K562 (cell line): ENCODE measurements around the gene SOWAHD. TPM values are rescaled to one million over a fixed set of nuclear protein-coding genes. Genes with fewer than 3 reads are reported as not detected.

Experiments
- ATAC-seq: fragments of 200-7000 bp; cut with Tn5 transposase; 3 replicates; pipeline ENCODE4 v1.9.1; 2020; ENCODE audit warnings: moderate library complexity
- BruUV-seq: library from RNA; stranded (reverse); fragments of 400-500 nt; replicated peaks from 2 replicates; lab custom pipeline; 2021; lab: Mats Ljungman, UMichigan
- CTCF ChIA-PET: fragments of 300-600 bp; formaldehyde crosslinking; extraction: SDS; loops from one replicate; lab custom pipeline; 2021; ENCODE audit warnings: low intra/inter-chr PET ratio; lab: Yijun Ruan, JAX
- POLR2A ChIA-PET: fragments of 300-600, 350-650 bp; sonication (Branson Sonifier 250); formaldehyde crosslinking; extraction: SDS; loops from one replicate; lab custom pipeline; 2021; ENCODE audit warnings: antibody characterized with exemption, inconsistent platforms; lab: Yijun Ruan, JAX
- DNase-seq, 4 experiments: peaks; one replicate each; pipeline versions ENCODE4 v3.0.0 to v3.0.0-alpha.2; 2011 to 2018; ENCODE audit warnings: low spot score in 3 of 4, mixed read lengths in 3 of 4; ENCODE audit errors: extremely low read depth in 1 of 4
- FAIRE-seq: peaks from 2 replicates; lab custom pipeline; 2011; peaks lifted over from hg19 to GRCh38; lab: Jason Lieb, UNC
- H2AFZ ChIP-seq: 2 replicates; pipeline ENCODE4 v1.6.0; 2011; ENCODE audit warnings: low read depth, low read length, control low read depth, inconsistent platforms
- H3K27ac ChIP-seq: fragments of 200-600 bp; 3 replicates; pipeline ENCODE4 v1.8.0; 2011; ENCODE audit warnings: low read depth, mild to moderate bottlenecking, control low read depth, inconsistent platforms, low read length, moderate library complexity, mixed read lengths; ENCODE audit errors: extremely low read depth
- H3K27me3 ChIP-seq, 2 experiments: fragments of 300-600 bp in 1 of 2; 2 replicates in 1 of 2; 3 replicates in 1 of 2; pipeline versions ENCODE4 v1.6.0 to v1.8.0; 2011; ENCODE audit warnings: inconsistent platforms in 2 of 2, low read length in 2 of 2, mild to moderate bottlenecking in 1 of 2, mixed read lengths in 1 of 2, moderate library complexity in 1 of 2; ENCODE audit not compliant: control insufficient read depth in 2 of 2, insufficient read depth in 2 of 2
- H3K36me3 ChIP-seq: fragments of 300-600 bp; 3 replicates; pipeline ENCODE4 v1.8.0; 2011; ENCODE audit warnings: mild to moderate bottlenecking, low read length, inconsistent platforms; ENCODE audit not compliant: control insufficient read depth, insufficient read depth
- H3K4me1 ChIP-seq, 2 experiments: fragments of 200-600 bp in 1 of 2; replicated peaks in 1 of 2; 2 replicates in 1 of 2; 3 replicates in 1 of 2; pipeline versions ENCODE4 v1.5.1 to v1.8.0; 2011; ENCODE audit warnings: inconsistent platforms in 2 of 2, low read length in 2 of 2, mild to moderate bottlenecking in 1 of 2, mixed read lengths in 1 of 2, moderate library complexity in 1 of 2; ENCODE audit not compliant: control insufficient read depth in 2 of 2, insufficient read depth in 2 of 2
- H3K4me2 ChIP-seq: 2 replicates; pipeline ENCODE4 v1.6.1; 2011; ENCODE audit warnings: low read length, control low read depth, inconsistent platforms, mixed read lengths; ENCODE audit not compliant: insufficient read depth
- H3K4me3 ChIP-seq: fragments of 200-600 bp; sonication (generic), shearing (Covaris generic); 2 replicates; pipeline ENCODE4 v1.5.1; 2016; ENCODE audit warnings: control low read depth, inconsistent platforms
- H3K79me2 ChIP-seq: fragments of 200-600 bp; 3 replicates; pipeline ENCODE4 v1.8.0; 2011; ENCODE audit warnings: low read length, inconsistent platforms; ENCODE audit not compliant: control insufficient read depth, insufficient read depth
- H3K9ac ChIP-seq, 2 experiments: 2 replicates each; pipeline versions ENCODE4 v1.6.0 to v1.6.1; 2011; ENCODE audit warnings: low read depth in 2 of 2, low read length in 2 of 2, control low read depth in 1 of 2, inconsistent platforms in 1 of 2, mild to moderate bottlenecking in 1 of 2, mixed read lengths in 1 of 2; ENCODE audit not compliant: insufficient read depth in 1 of 2
- H3K9me1 ChIP-seq: one replicate; pipeline ENCODE4 v1.6.0; 2011; ENCODE audit warnings: inconsistent platforms, mild to moderate bottlenecking, low read length, moderate library complexity; ENCODE audit not compliant: control insufficient read depth, insufficient read depth
- H3K9me3 ChIP-seq: replicated peaks from 2 replicates; pipeline ENCODE4 v1.5.1; 2011; ENCODE audit warnings: low read depth, low read length, inconsistent platforms; ENCODE audit not compliant: control insufficient read depth, insufficient read depth
- H4K20me1 ChIP-seq: replicated peaks from 2 replicates; pipeline ENCODE4 v1.6.1; 2011; ENCODE audit warnings: low read length, inconsistent platforms, mixed read lengths; ENCODE audit not compliant: control insufficient read depth, insufficient read depth
- CBX1 ChIP-seq: sonication (generic); IDR thresholded peaks from 2 replicates; pipeline ENCODE4 v1.6.1; 2016; ENCODE audit warnings: antibody characterized with exemption, low read depth, mild to moderate bottlenecking
- DNMT1 ChIP-seq: fragments of 450-650 bp; IDR thresholded peaks from 2 replicates; pipeline ENCODE4 v1.6.1; 2016; ENCODE audit warnings: antibody characterized with exemption, mild to moderate bottlenecking
- DPF2 ChIP-seq: fragments of 450-650 bp; IDR thresholded peaks from 2 replicates; pipeline ENCODE4 v1.6.1; 2016
- ETV6 ChIP-seq, 3 experiments: fragments of 150-350 bp in 1 of 3; sonication (generic) in 1 of 3; formaldehyde crosslinking in 1 of 3; IDR thresholded peaks; 2 replicates each; pipeline versions ENCODE4 v1.6.1 to v1.8.0; 2014 to 2022; ENCODE audit warnings: borderline replicate concordance in 2 of 3, low read depth in 2 of 3, antibody characterized with exemption in 1 of 3, low read length in 1 of 3, mild to moderate bottlenecking in 1 of 3, missing genetic modification reagents in 1 of 3
- JUND ChIP-seq, 2 experiments: IDR thresholded peaks; 2 replicates in 1 of 2; 3 replicates in 1 of 2; pipeline ENCODE4 v1.6.1; 2011; ENCODE audit warnings: borderline replicate concordance in 2 of 2, low read depth in 2 of 2, low read length in 2 of 2, improper control_type of control experiment in 1 of 2, missing biosample characterization in 1 of 2, missing genetic modification characterization in 1 of 2, missing genetic modification reagents in 1 of 2
- KLF13 ChIP-seq: fragments of 450-650 bp; IDR thresholded peaks from 2 replicates; pipeline ENCODE4 v1.6.1; 2016; ENCODE audit warnings: missing genetic modification characterization, low read depth, mild to moderate bottlenecking, missing compliant biosample characterization, moderate library complexity, borderline replicate concordance
- NFE2L1 ChIP-seq: fragments of 450-650 bp; IDR thresholded peaks from 2 replicates; pipeline ENCODE4 v1.6.1; 2016; ENCODE audit warnings: missing genetic modification characterization, low read depth, mild to moderate bottlenecking, missing compliant biosample characterization, moderate library complexity, borderline replicate concordance
- NUFIP1 ChIP-seq: fragments of 450-650 bp; IDR thresholded peaks from 2 replicates; pipeline ENCODE4 v1.6.1; 2018; ENCODE audit not compliant: partially characterized antibody
- POU5F1 ChIP-seq: fragments of 150-350 bp; IDR thresholded peaks from 2 replicates; pipeline ENCODE4 v1.6.1; 2014; ENCODE audit warnings: borderline replicate concordance, low read length, low read depth, mild to moderate bottlenecking; ENCODE audit not compliant: partially characterized antibody
- SIN3A ChIP-seq, 2 experiments: fragments of 150-350 bp in 1 of 2; IDR thresholded peaks; 2 replicates each; pipeline ENCODE4 v1.6.1; 2011 to 2016; ENCODE audit warnings: borderline replicate concordance in 2 of 2, low read depth in 2 of 2, low read length in 2 of 2, mild to moderate bottlenecking in 2 of 2, moderate library complexity in 2 of 2; ENCODE audit not compliant: control insufficient read depth in 1 of 2
- SMARCE1 ChIP-seq: fragments of 450-650 bp; IDR thresholded peaks from 2 replicates; pipeline ENCODE4 v1.7.1; 2016; ENCODE audit warnings: mild to moderate bottlenecking
- WGBS: fragments of 100-300 bp; shearing (Covaris generic); methylation state at CpG from one replicate; pipeline ENCODE4 v1.1.6; 2016; ENCODE audit warnings: low coverage, mixed read lengths; ENCODE audit not compliant: insufficient coverage; ENCODE audit errors: missing lambda C conversion rate; 5-methylcytosine and 5-hydroxymethylcytosine counted together
- in situ Hi-C: fragments of 300-500 bp; cut with MboI; formaldehyde crosslinking; loops from 4 replicates; pipeline ENCODE4 v1.15.0; 2018; ENCODE audit warnings: inconsistent platforms, mixed read lengths
- intact Hi-C: fragments of 100-400 bp; cut with micrococcal nuclease; formaldehyde crosslinking; loops from 2 replicates; pipeline ENCODE4 v1.14.2; 2022
- polyA plus RNA-seq, 8 experiments: library from polyadenylated mRNA; depleted of rRNA in 4 of 8; stranded (reverse) in 5 of 8; unstranded in 3 of 8; fragments of >200 nt; fragmentation: Nextera tagmentation in 2 of 8; fragmentation: Illumina TruSeq in 1 of 8; extraction: Ambion mirVana in 2 of 8; extraction: Trizol in 1 of 8; gene quantifications; 2 replicates each; pipeline versions ENCODE4 v1.2.1 to v1.2.3, GENCODE V29; 2011 to 2014; ENCODE audit warnings: inconsistent platforms in 1 of 8, missing spikeins in 1 of 8
- total RNA-seq, 7 experiments: library from RNA; depleted of rRNA in 6 of 7; stranded (reverse); fragments of >200 nt in 6 of 7; fragmentation: Illumina TruSeq in 2 of 7; extraction: Trizol in 2 of 7; gene quantifications; 2 replicates each; pipeline versions ENCODE4 v1.2.1 to v1.2.3, GENCODE V29; 2011 to 2021; ENCODE audit warnings: low replicate concordance in 1 of 7
- TF ChIP-seq, protein P1 (sequence below): fragments of 250-450 bp; sonication (Bioruptor Pico); IDR thresholded peaks from 2 replicates; pipeline ENCODE4 v1.5.0; 2021
- TF ChIP-seq, protein P2 (sequence below): fragments of 450-650 bp; IDR thresholded peaks from 2 replicates; pipeline ENCODE4 v1.7.0; 2016; ENCODE audit warnings: borderline replicate concordance

Gene SOWAHD
- total and polyA plus RNA-seq, 9 of the 15 experiments (the other 6 are each of a cell fraction or from before 2014, with no cell fraction given): 0.13 to 0.29 TPM; not detected in 7

- no peaks in the 10 kb centered on the region for H3K27me3 ChIP-seq
- WGBS: 79% methylated on average over 2 of the region's 5 CpGs
- H4K20me1 ChIP-seq: peaks cover 6% of the 10 kb centered on the region; the same call in 1 of the 2 replicates
- no peak overlapping the region for H3K4me2 ChIP-seq
- H3K4me1 ChIP-seq: no peaks in the 10 kb centered on the region; a peak in 1 of 5 replicates
- DNase-seq (no peak), FAIRE-seq (no peak), ATAC-seq (no peak)
- H3K9me3 ChIP-seq: no peaks in the 10 kb centered on the region
- intact Hi-C loops: loop anchor here (1.0 to 2.0 kb wide), 2 partner anchors 169 to 262 kb away; no protein-coding TSS in a partner anchor
- H3K27ac ChIP-seq: no peak overlapping the region
- H3K9ac ChIP-seq: no peak overlapping the region
- no peak overlapping the region for H2AFZ ChIP-seq
- in situ Hi-C loops: no loop called here
- H3K36me3 ChIP-seq: peaks cover 20% of the 10 kb centered on the region; the same call in 2 of the 3 replicates
- BruUV-seq: no TSS peak
- POLR2A ChIA-PET: interaction anchor here (1.2 to 1.6 kb wide), 2 partner anchors 9 to 13 kb away, joined by 4 to 7 read pairs; partner anchors contain the start of gene RPL39
- TF ChIP-seq NFE2L1 (tag) (no peak), KLF13 (tag) (no peak), CBX1 (no peak), SIN3A (IDR thresholded peaks at IDR 0.05; ENCODE audit: borderline replicate concordance in 2 of 2, control insufficient read depth in 1 of 2, low read depth in 2 of 2, low read length in 2 of 2) (no peak), JUND (IDR thresholded peaks at IDR 0.05; ENCODE audit: borderline replicate concordance, low read depth, low read length) (no peak), JUND (tag; IDR thresholded peaks at IDR 0.05; ENCODE audit: borderline replicate concordance, low read depth, low read length) (no peak), DPF2 (no peak), NUFIP1 (no peak), SMARCE1 (no peak), POU5F1 (no peak), DNMT1 (no peak), ETV6 (IDR thresholded peaks at IDR 0.05; ENCODE audit: borderline replicate concordance in 1 of 2, low read depth in 2 of 2, low read length in 1 of 2) (no peak), ETV6 (CRISPR knock-in tag; IDR thresholded peaks at IDR 0.05; ENCODE audit: borderline replicate concordance) (no peak)
- TF ChIP-seq, protein P1, sequence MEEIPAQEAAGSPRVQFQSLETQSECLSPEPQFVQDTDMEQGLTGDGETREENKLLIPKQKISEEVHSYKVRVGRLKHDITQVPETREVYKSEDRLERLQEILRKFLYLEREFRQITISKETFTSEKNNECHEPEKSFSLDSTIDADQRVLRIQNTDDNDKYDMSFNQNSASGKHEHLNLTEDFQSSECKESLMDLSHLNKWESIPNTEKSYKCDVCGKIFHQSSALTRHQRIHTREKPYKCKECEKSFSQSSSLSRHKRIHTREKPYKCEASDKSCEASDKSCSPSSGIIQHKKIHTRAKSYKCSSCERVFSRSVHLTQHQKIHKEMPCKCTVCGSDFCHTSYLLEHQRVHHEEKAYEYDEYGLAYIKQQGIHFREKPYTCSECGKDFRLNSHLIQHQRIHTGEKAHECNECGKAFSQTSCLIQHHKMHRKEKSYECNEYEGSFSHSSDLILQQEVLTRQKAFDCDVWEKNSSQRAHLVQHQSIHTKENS: no peak
- TF ChIP-seq, protein P2, sequence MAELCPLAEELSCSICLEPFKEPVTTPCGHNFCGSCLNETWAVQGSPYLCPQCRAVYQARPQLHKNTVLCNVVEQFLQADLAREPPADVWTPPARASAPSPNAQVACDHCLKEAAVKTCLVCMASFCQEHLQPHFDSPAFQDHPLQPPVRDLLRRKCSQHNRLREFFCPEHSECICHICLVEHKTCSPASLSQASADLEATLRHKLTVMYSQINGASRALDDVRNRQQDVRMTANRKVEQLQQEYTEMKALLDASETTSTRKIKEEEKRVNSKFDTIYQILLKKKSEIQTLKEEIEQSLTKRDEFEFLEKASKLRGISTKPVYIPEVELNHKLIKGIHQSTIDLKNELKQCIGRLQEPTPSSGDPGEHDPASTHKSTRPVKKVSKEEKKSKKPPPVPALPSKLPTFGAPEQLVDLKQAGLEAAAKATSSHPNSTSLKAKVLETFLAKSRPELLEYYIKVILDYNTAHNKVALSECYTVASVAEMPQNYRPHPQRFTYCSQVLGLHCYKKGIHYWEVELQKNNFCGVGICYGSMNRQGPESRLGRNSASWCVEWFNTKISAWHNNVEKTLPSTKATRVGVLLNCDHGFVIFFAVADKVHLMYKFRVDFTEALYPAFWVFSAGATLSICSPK: no peak
- no peaks in the 10 kb centered on the region for H3K79me2 ChIP-seq
- CTCF ChIA-PET: no interaction called here
- H3K9me1 ChIP-seq: no peaks in the 10 kb centered on the region
- no peak overlapping the region for H3K4me3 ChIP-seq
These were observed 20.4 kb downstream of the SOWAHD start for GRCh38 chrX:119778829-119779228.
